Parathyroid adenoma (tissue), 2 donors: ENCODE data around the gene NFIB.

ENCODE experiments used
- H2AFZ ChIP-seq: fragments of 300-600 bp; sonication (generic); one replicate; pipeline ENCODE4 v1.7.0; 2017; ENCODE audit warnings: antibody characterized with exemption, mild to moderate bottlenecking
- H3K27ac ChIP-seq: fragments of 300-600 bp; sonication (generic); one replicate; pipeline ENCODE4 v1.7.0; 2017
- H3K27me3 ChIP-seq: fragments of 300-600 bp; sonication (generic); one replicate; pipeline ENCODE4 v1.7.0; 2017; ENCODE audit warnings: low read length; ENCODE audit not compliant: control insufficient read depth, insufficient read depth
- H3K36me3 ChIP-seq: fragments of 300-600 bp; sonication (generic); one replicate; pipeline ENCODE4 v1.7.0; 2017; ENCODE audit warnings: low read length; ENCODE audit not compliant: control insufficient read depth, insufficient read depth
- H3K4me1 ChIP-seq: fragments of 300-600 bp; sonication (generic); one replicate; pipeline ENCODE4 v1.7.0; 2017; ENCODE audit warnings: control low read depth
- H3K4me2 ChIP-seq: fragments of 300-600 bp; sonication (generic); one replicate; pipeline ENCODE4 v1.7.0; 2017; ENCODE audit warnings: low read length
- H3K4me3 ChIP-seq: fragments of 300-600 bp; sonication (generic); one replicate; pipeline ENCODE4 v1.7.0; 2017; ENCODE audit warnings: low read depth, low read length
- H3K79me2 ChIP-seq: fragments of 300-600 bp; sonication (generic); one replicate; pipeline ENCODE4 v1.7.0; 2017; ENCODE audit warnings: control low read depth
- H3K9ac ChIP-seq: fragments of 300-600 bp; sonication (generic); one replicate; pipeline ENCODE4 v1.7.0; 2017; ENCODE audit warnings: mild to moderate bottlenecking
- H3K9me3 ChIP-seq: fragments of 300-600 bp; sonication (generic); one replicate; pipeline ENCODE4 v1.7.0; 2017; ENCODE audit warnings: low read length; ENCODE audit not compliant: control insufficient read depth
- CTCF ChIP-seq: fragments of 300-600 bp; sonication (generic); IDR thresholded peaks from one replicate; pipeline ENCODE4 v1.7.0; 2017; ENCODE audit warnings: antibody characterized with exemption, mild to moderate bottlenecking
- donor health status: primary hyperparathyroidism.

Gene NFIB

DNA sequence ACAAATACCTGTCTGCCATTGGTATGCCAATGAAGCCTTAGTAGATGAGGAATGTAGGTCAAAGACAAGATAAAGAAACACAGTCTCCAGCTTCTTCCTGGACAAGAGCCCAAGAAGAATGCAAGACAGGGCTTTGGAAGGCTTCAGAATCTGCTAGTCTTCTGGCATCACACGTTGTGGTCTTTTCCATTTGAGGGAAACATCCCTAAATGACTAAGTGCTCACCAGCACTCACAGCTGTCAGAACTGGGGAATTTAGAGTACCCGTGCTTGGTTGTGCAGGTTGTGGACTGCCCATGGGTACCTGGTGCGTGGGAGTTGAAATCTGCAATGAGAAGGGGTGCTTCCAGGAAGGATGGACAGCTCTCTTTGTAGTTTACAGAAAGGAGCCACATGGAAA is 27.1 kb upstream of the NFIB start:
- Histone ChIP-seq H3K4me1 (no peaks in the 10 kb centered on the region), H3K27ac (no peak overlapping the region)
- no peak for TF ChIP-seq CTCF

DNA sequence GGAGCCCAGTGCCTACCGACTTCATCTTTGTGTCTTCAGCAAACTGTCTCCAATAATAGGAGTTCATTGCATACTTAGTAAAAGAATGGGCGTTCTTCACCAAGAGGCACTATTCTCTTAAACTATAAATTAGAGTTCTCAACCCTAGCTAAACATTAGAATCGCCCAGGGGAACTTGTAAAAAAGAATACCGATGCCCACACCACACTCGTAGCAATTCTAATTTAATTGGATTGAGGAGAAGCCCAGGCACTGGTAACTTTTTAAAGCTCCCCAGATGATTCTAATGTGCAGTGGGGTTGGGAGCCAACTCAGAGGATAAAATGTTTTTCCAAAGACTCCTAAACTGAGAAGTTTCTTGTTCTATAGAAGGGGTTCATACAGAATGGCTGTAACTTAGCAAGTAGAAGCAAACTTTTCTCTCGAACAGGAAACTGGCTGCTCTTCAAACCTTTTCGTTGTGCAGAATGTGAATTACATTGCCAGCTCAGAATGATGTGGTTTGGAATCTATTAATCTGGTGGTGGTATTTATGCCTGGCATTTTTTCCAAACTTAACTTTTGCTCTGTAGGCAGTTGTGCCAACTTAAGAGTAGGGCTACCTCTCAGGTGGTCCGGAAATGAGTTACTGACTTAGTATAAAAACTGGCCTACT is 26.4 kb upstream of the NFIB start:
- Histone ChIP-seq H3K4me3 (no peak overlapping the region), H3K27me3 (peaks cover 2% of the 10 kb centered on the region), H2AFZ (no peak overlapping the region), H3K36me3 (no peaks in the 10 kb centered on the region), H3K9me3 (no peaks in the 10 kb centered on the region), H3K27ac (no peak overlapping the region), H3K79me2 (no peaks in the 10 kb centered on the region), H3K4me2 (no peak overlapping the region), H3K4me1 (no peaks in the 10 kb centered on the region), H3K9ac (no peak overlapping the region)
- TF ChIP-seq CTCF, result no peak

More for the DNA sequence above, 27.1 kb upstream of the NFIB start:
- H3K4me3 ChIP-seq, result no peak overlapping the region
- no peak overlapping the region for H3K4me2 ChIP-seq
- H3K9me3 ChIP-seq, result no peaks in the 10 kb centered on the region
- no peaks in the 10 kb centered on the region for H3K36me3 ChIP-seq
- peaks cover 2% of the 10 kb centered on the region for H3K27me3 ChIP-seq
- H2AFZ ChIP-seq, result no peak overlapping the region
- no peaks in the 10 kb centered on the region for H3K79me2 ChIP-seq
- no peak overlapping the region for H3K9ac ChIP-seq

DNA sequence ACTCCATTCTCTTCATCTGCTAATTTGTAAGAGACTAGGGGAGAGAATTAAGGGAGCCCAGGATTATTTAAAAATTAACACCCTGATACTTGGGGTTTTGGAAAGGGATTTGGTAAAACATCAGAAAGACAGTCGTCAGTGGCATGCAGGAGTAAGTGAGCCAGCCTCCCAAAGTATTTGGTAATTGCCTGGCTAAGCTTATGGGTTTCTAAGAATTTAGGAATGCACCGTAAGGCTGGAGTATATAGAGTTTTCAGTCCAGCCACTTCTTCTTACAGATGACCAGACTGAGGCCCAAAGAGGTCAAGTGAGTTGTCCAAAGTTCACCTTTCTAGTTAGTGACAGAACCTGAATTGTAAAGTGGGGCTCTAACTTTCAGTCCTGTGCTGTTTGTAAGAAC is 25.8 kb upstream of the NFIB start:
- Histone ChIP-seq H3K27me3 (peaks cover 2% of the 10 kb centered on the region), H3K4me3 (no peak overlapping the region), H3K79me2 (no peaks in the 10 kb centered on the region), H3K27ac (no peak overlapping the region), H3K4me1 (no peaks in the 10 kb centered on the region), H3K36me3 (no peaks in the 10 kb centered on the region), H3K9me3 (no peaks in the 10 kb centered on the region), H3K4me2 (no peak overlapping the region), H3K9ac (no peak overlapping the region), H2AFZ (no peak overlapping the region)
- TF ChIP-seq CTCF, result no peak

GRCh38 chr9:14337615-14338014 is 23.7 kb upstream of the NFIB start:
- H3K4me2 ChIP-seq, result no peak overlapping the region
- no peaks in the 10 kb centered on the region for H3K36me3 ChIP-seq
- no peak overlapping the region for H3K4me3 ChIP-seq
- peaks cover 2% of the 10 kb centered on the region for H3K27me3 ChIP-seq
- no peaks in the 10 kb centered on the region for H3K79me2 ChIP-seq
- H3K27ac ChIP-seq, result no peak overlapping the region
- H3K9me3 ChIP-seq, result no peaks in the 10 kb centered on the region
- H3K9ac ChIP-seq, result no peak overlapping the region
- no peaks in the 10 kb centered on the region for H3K4me1 ChIP-seq
- H2AFZ ChIP-seq, result no peak overlapping the region
- no peak for TF ChIP-seq CTCF

DNA sequence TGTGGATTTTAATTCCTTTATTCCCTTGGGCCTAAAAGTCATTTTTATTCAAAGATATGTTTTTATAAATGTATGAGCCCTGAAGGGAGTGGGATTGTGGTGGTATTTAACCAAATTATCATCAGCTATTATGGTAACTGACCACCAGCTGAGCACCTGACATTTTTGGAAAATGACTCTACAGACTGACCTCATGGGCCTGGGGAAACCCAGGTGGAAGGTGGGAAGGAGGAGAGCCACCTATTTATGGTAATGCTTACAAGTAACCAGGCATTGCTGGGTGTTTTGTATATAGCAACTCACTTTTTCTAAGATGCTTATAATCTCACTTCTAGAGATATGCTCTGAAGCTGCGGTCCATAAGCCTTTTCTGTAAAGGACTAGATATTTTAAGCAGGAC is 22.3 kb upstream of the NFIB start:
- H3K36me3 ChIP-seq, result no peaks in the 10 kb centered on the region
- H3K27me3 ChIP-seq, result peaks cover 2% of the 10 kb centered on the region
- no peak overlapping the region for H3K9ac ChIP-seq
- no peak overlapping the region for H3K27ac ChIP-seq
- no peaks in the 10 kb centered on the region for H3K79me2 ChIP-seq
- H3K4me3 ChIP-seq, result no peak overlapping the region
- TF ChIP-seq CTCF, result no peak
- no peaks in the 10 kb centered on the region for H3K9me3 ChIP-seq
- H3K4me1 ChIP-seq, result no peaks in the 10 kb centered on the region
- H3K4me2 ChIP-seq, result no peak overlapping the region
- H2AFZ ChIP-seq, result no peak overlapping the region
